HUES64 (cell line): Measurements from ENCODE around the gene AP1S3.
"Not testable (repeated sequence)": the region's sequence is repeated elsewhere in the genome, so short reads cannot be mapped to it uniquely, and the experiment has no call there.

Experiments used
- H3K27ac ChIP-seq: 2 replicates; pipeline ENCODE4 v1.7.0; 2013; ENCODE audit warnings: low read depth, low read length, inconsistent platforms
- H3K27me3 ChIP-seq: 2 replicates; pipeline ENCODE4 v1.6.1; 2013; ENCODE audit warnings: mild to moderate bottlenecking, low read length; ENCODE audit not compliant: insufficient read depth
- H3K36me3 ChIP-seq: 2 replicates; pipeline ENCODE4 v1.6.1; 2013; ENCODE audit warnings: mild to moderate bottlenecking, low read length; ENCODE audit not compliant: insufficient read depth
- H3K4me1 ChIP-seq: 2 replicates; pipeline ENCODE4 v1.6.1; 2013; ENCODE audit warnings: mild to moderate bottlenecking, low read length, moderate library complexity; ENCODE audit not compliant: insufficient read depth
- H3K4me3 ChIP-seq: 2 replicates; pipeline ENCODE4 v1.5.1; 2013; ENCODE audit warnings: mild to moderate bottlenecking, low read length, moderate library complexity
- H3K9ac ChIP-seq: 2 replicates; pipeline ENCODE4 v1.6.1; 2013; ENCODE audit warnings: mild to moderate bottlenecking, low read depth, low read length
- H3K9me3 ChIP-seq: 2 replicates; pipeline ENCODE4 v1.6.1; 2013; ENCODE audit warnings: low read depth, low read length; ENCODE audit not compliant: insufficient read depth
- whole genome bisulfite sequencing: fragments of 150-250, 120-280 bp; methylation state at CpG from one replicate; pipeline ENCODE4 v1.1.7; 2013; ENCODE audit warnings: missing lambda C conversion rate; 5-methylcytosine and 5-hydroxymethylcytosine counted together

Gene AP1S3

GRCh38 chr2:223822818-223823217 is 14.6 kb downstream of the AP1S3 start:
- H3K27ac ChIP-seq, result no peak overlapping the region
- 0 out of 2 replicates have a peak, but pooled peaks cover 3% of the 10 kb centered on the region for H3K4me1 ChIP-seq
- H3K36me3 ChIP-seq, result no peaks in the 10 kb centered on the region
- no peaks in the 10 kb centered on the region for H3K27me3 ChIP-seq
- H3K9me3 ChIP-seq, result no peaks in the 10 kb centered on the region
- H3K4me3 ChIP-seq, result no peak overlapping the region
- no peak overlapping the region for H3K9ac ChIP-seq

GRCh38 chr2:223820549-223820948 is 16.8 kb downstream of the AP1S3 start:
- Histone ChIP-seq H3K9ac (no peak overlapping the region), H3K36me3 (no peaks in the 10 kb centered on the region), H3K27ac (no peak overlapping the region), H3K4me1 (0 out of 2 replicates have a peak, but pooled peaks cover 3% of the 10 kb centered on the region), H3K9me3 (no peaks in the 10 kb centered on the region), H3K4me3 (no peak overlapping the region), H3K27me3 (no peaks in the 10 kb centered on the region)
- 85% methylated on average over 2 of the region's 2 CpGs for WGBS

GRCh38 chr2:223819891-223820290 is 17.5 kb downstream of the AP1S3 start:
- H3K9me3 ChIP-seq, result no peaks in the 10 kb centered on the region
- no peak overlapping the region for H3K27ac ChIP-seq
- no peaks in the 10 kb centered on the region for H3K36me3 ChIP-seq
- H3K27me3 ChIP-seq, result no peaks in the 10 kb centered on the region
- H3K9ac ChIP-seq, result no peak overlapping the region
- H3K4me3 ChIP-seq, result no peak overlapping the region
- 73% methylated on average over 1 of the region's 3 CpGs for WGBS
- 0 out of 2 replicates have a peak, but pooled peaks cover 3% of the 10 kb centered on the region for H3K4me1 ChIP-seq

GRCh38 chr2:223815884-223816570 is 21.4 kb downstream of the AP1S3 start:
- Histone ChIP-seq H3K9ac (no peak overlapping the region), H3K4me3 (no peak overlapping the region), H3K9me3 (no peaks in the 10 kb centered on the region), H3K27ac (no peak overlapping the region), H3K27me3 (no peaks in the 10 kb centered on the region), H3K4me1 (0 out of 2 replicates have a peak, but pooled peaks cover 3% of the 10 kb centered on the region), H3K36me3 (no peaks in the 10 kb centered on the region)
- WGBS, result 89% methylated on average over 11 of the region's 13 CpGs

- H3K9ac ChIP-seq, result no peak overlapping the region
Measured at GRCh38 chr2:223815186-223815883, 22.0 kb downstream of the AP1S3 start.

GRCh38 chr2:223814764-223815163 is 22.6 kb downstream of the AP1S3 start:
- not testable (repeated sequence) for H3K9me3 ChIP-seq, H3K36me3 ChIP-seq, H3K27me3 ChIP-seq, H3K4me1 ChIP-seq, H3K4me3 ChIP-seq, H3K9ac ChIP-seq, H3K27ac ChIP-seq
- 93% methylated on average over 3 of the region's 3 CpGs for WGBS

More at GRCh38 chr2:223815186-223815883, 22.0 kb downstream of the AP1S3 start:
- no peaks in the 10 kb centered on the region for H3K9me3 ChIP-seq
- H3K4me1 ChIP-seq, result 0 out of 2 replicates have a peak, but pooled peaks cover 3% of the 10 kb centered on the region
- no peaks in the 10 kb centered on the region for H3K36me3 ChIP-seq
- WGBS, result 94% methylated on average over 3 of the region's 3 CpGs
- H3K27ac ChIP-seq, result no peak overlapping the region
- no peaks in the 10 kb centered on the region for H3K27me3 ChIP-seq
- H3K4me3 ChIP-seq, result no peak overlapping the region

GRCh38 chr2:223813329-223813728 is 24.1 kb downstream of the AP1S3 start:
- Histone ChIP-seq H3K36me3 (no peaks in the 10 kb centered on the region), H3K9me3 (no peaks in the 10 kb centered on the region), H3K9ac (no peak overlapping the region), H3K27ac (no peak overlapping the region), H3K4me1 (no peaks in the 10 kb centered on the region), H3K4me3 (no peak overlapping the region), H3K27me3 (no peaks in the 10 kb centered on the region)
- WGBS, result no CpG with 5 or more reads among the region's 2 CpGs

- whole genome bisulfite sequencing, result 97% methylated on average over 2 of the region's 2 CpGs
- H3K36me3 ChIP-seq, result no peaks in the 10 kb centered on the region
- no peaks in the 10 kb centered on the region for H3K27me3 ChIP-seq
- H3K9ac ChIP-seq, result no peak overlapping the region
- no peak overlapping the region for H3K27ac ChIP-seq
- no peak overlapping the region for H3K4me3 ChIP-seq
- no peaks in the 10 kb centered on the region for H3K4me1 ChIP-seq
- no peaks in the 10 kb centered on the region for H3K9me3 ChIP-seq
Measured at GRCh38 chr2:223811757-223812156, 25.6 kb downstream of the AP1S3 start.

- Histone ChIP-seq H3K27ac (no peak overlapping the region), H3K4me1 (no peaks in the 10 kb centered on the region), H3K9ac (no peak overlapping the region), H3K27me3 (no peaks in the 10 kb centered on the region), H3K36me3 (no peaks in the 10 kb centered on the region), H3K9me3 (no peaks in the 10 kb centered on the region), H3K4me3 (no peak overlapping the region)
- WGBS, result 92% methylated on average over 8 of the region's 8 CpGs
Measured at GRCh38 chr2:223805008-223805407, 32.4 kb downstream of the AP1S3 start.

GRCh38 chr2:223801736-223802135 is 35.6 kb downstream of the AP1S3 start:
- Histone ChIP-seq H3K27me3 (no peaks in the 10 kb centered on the region), H3K4me1 (no peaks in the 10 kb centered on the region), H3K27ac (no peak overlapping the region), H3K9ac (no peak overlapping the region), H3K4me3 (no peak overlapping the region), H3K36me3 (no peaks in the 10 kb centered on the region), H3K9me3 (no peaks in the 10 kb centered on the region)
- WGBS, result 84% methylated on average over 5 of the region's 5 CpGs

GRCh38 chr2:223800908-223801307 is 36.5 kb downstream of the AP1S3 start:
- H3K36me3 ChIP-seq, result no peaks in the 10 kb centered on the region
- H3K9me3 ChIP-seq, result no peaks in the 10 kb centered on the region
- 89% methylated on average over 4 of the region's 4 CpGs for WGBS
- no peak overlapping the region for H3K27ac ChIP-seq
- no peak overlapping the region for H3K9ac ChIP-seq
- H3K4me1 ChIP-seq, result no peaks in the 10 kb centered on the region
- H3K4me3 ChIP-seq, result no peak overlapping the region
- no peaks in the 10 kb centered on the region for H3K27me3 ChIP-seq
